K562 (cell line): Measurements from ENCODE around the gene DACT3. TPM values are rescaled to one million over a fixed set of nuclear protein-coding genes. Genes with fewer than 3 reads are reported as not detected.
A peak's percentile ranks its signal among the peaks of the same experiment; 100 is the strongest.

Experiments used
- ATAC-seq: fragments of 200-7000 bp; cut with Tn5 transposase; 3 replicates; pipeline ENCODE4 v1.9.1; 2020; ENCODE audit warnings: moderate library complexity
- BruUV-seq: library from RNA; stranded (reverse); fragments of 400-500 nt; replicated peaks from 2 replicates; lab custom pipeline; 2021; lab: Mats Ljungman, UMichigan
- CTCF ChIA-PET: fragments of 300-600 bp; formaldehyde crosslinking; extraction: SDS; loops from one replicate; lab custom pipeline; 2021; ENCODE audit warnings: low intra/inter-chr PET ratio; lab: Yijun Ruan, JAX
- POLR2A ChIA-PET: fragments of 300-600, 350-650 bp; sonication (Branson Sonifier 250); formaldehyde crosslinking; extraction: SDS; loops from one replicate; lab custom pipeline; 2021; ENCODE audit warnings: antibody characterized with exemption, inconsistent platforms; lab: Yijun Ruan, JAX
- DNase-seq, 4 experiments: peaks; one replicate each; pipeline versions ENCODE4 v3.0.0 to v3.0.0-alpha.2; 2011 to 2018; ENCODE audit warnings: low spot score in 3 of 4, mixed read lengths in 3 of 4; ENCODE audit errors: extremely low read depth in 1 of 4
- FAIRE-seq: peaks from 2 replicates; lab custom pipeline; 2011; peaks lifted over from hg19 to GRCh38; lab: Jason Lieb, UNC
- H2AFZ ChIP-seq: 2 replicates; pipeline ENCODE4 v1.6.0; 2011; ENCODE audit warnings: low read depth, low read length, control low read depth, inconsistent platforms
- H3K27ac ChIP-seq: fragments of 200-600 bp; 3 replicates; pipeline ENCODE4 v1.8.0; 2011; ENCODE audit warnings: low read depth, mild to moderate bottlenecking, control low read depth, inconsistent platforms, low read length, moderate library complexity, mixed read lengths; ENCODE audit errors: extremely low read depth
- H3K27me3 ChIP-seq, 2 experiments: fragments of 300-600 bp in 1 of 2; 2 replicates in 1 of 2; 3 replicates in 1 of 2; pipeline versions ENCODE4 v1.6.0 to v1.8.0; 2011; ENCODE audit warnings: inconsistent platforms in 2 of 2, low read length in 2 of 2, mild to moderate bottlenecking in 1 of 2, mixed read lengths in 1 of 2, moderate library complexity in 1 of 2; ENCODE audit not compliant: control insufficient read depth in 2 of 2, insufficient read depth in 2 of 2
- H3K36me3 ChIP-seq: fragments of 300-600 bp; 3 replicates; pipeline ENCODE4 v1.8.0; 2011; ENCODE audit warnings: mild to moderate bottlenecking, low read length, inconsistent platforms; ENCODE audit not compliant: control insufficient read depth, insufficient read depth
- H3K4me1 ChIP-seq, 2 experiments: fragments of 200-600 bp in 1 of 2; replicated peaks in 1 of 2; 2 replicates in 1 of 2; 3 replicates in 1 of 2; pipeline versions ENCODE4 v1.5.1 to v1.8.0; 2011; ENCODE audit warnings: inconsistent platforms in 2 of 2, low read length in 2 of 2, mild to moderate bottlenecking in 1 of 2, mixed read lengths in 1 of 2, moderate library complexity in 1 of 2; ENCODE audit not compliant: control insufficient read depth in 2 of 2, insufficient read depth in 2 of 2
- H3K4me2 ChIP-seq: 2 replicates; pipeline ENCODE4 v1.6.1; 2011; ENCODE audit warnings: low read length, control low read depth, inconsistent platforms, mixed read lengths; ENCODE audit not compliant: insufficient read depth
- H3K4me3 ChIP-seq: fragments of 200-600 bp; sonication (generic), shearing (Covaris generic); 2 replicates; pipeline ENCODE4 v1.5.1; 2016; ENCODE audit warnings: control low read depth, inconsistent platforms
- H3K79me2 ChIP-seq: fragments of 200-600 bp; 3 replicates; pipeline ENCODE4 v1.8.0; 2011; ENCODE audit warnings: low read length, inconsistent platforms; ENCODE audit not compliant: control insufficient read depth, insufficient read depth
- H3K9ac ChIP-seq, 2 experiments: 2 replicates each; pipeline versions ENCODE4 v1.6.0 to v1.6.1; 2011; ENCODE audit warnings: low read depth in 2 of 2, low read length in 2 of 2, control low read depth in 1 of 2, inconsistent platforms in 1 of 2, mild to moderate bottlenecking in 1 of 2, mixed read lengths in 1 of 2; ENCODE audit not compliant: insufficient read depth in 1 of 2
- H3K9me1 ChIP-seq: one replicate; pipeline ENCODE4 v1.6.0; 2011; ENCODE audit warnings: inconsistent platforms, mild to moderate bottlenecking, low read length, moderate library complexity; ENCODE audit not compliant: control insufficient read depth, insufficient read depth
- H3K9me3 ChIP-seq: replicated peaks from 2 replicates; pipeline ENCODE4 v1.5.1; 2011; ENCODE audit warnings: low read depth, low read length, inconsistent platforms; ENCODE audit not compliant: control insufficient read depth, insufficient read depth
- H4K20me1 ChIP-seq: replicated peaks from 2 replicates; pipeline ENCODE4 v1.6.1; 2011; ENCODE audit warnings: low read length, inconsistent platforms, mixed read lengths; ENCODE audit not compliant: control insufficient read depth, insufficient read depth
- ATF7 ChIP-seq: fragments of 450-650 bp; IDR thresholded peaks from 2 replicates; pipeline ENCODE4 v1.7.1; 2014; ENCODE audit warnings: mild to moderate bottlenecking, moderate library complexity
- CBFA2T2 ChIP-seq: fragments of 450-650 bp; conservative IDR thresholded peaks from 2 replicates; pipeline ENCODE4 v1.6.1; 2017; ENCODE audit warnings: mild to moderate bottlenecking
- CBFA2T3 ChIP-seq: fragments of 450-650 bp; IDR thresholded peaks from 2 replicates; pipeline ENCODE4 v1.6.1; 2017
- CC2D1A ChIP-seq: fragments of 450-650 bp; IDR thresholded peaks from 2 replicates; pipeline ENCODE4 v1.6.1; 2017; ENCODE audit warnings: mild to moderate bottlenecking
- CCAR2 ChIP-seq: fragments of 200-400 bp; formaldehyde crosslinking; IDR thresholded peaks from 2 replicates; pipeline ENCODE4 v1.6.1; 2017; ENCODE audit warnings: mild to moderate bottlenecking, low read depth, low read length
- CHD2 ChIP-seq: IDR thresholded peaks from 2 replicates; pipeline ENCODE4 v1.6.1; 2011; ENCODE audit warnings: low read depth, low read length
- ELF4 ChIP-seq: fragments of 450-650 bp; formaldehyde crosslinking; IDR thresholded peaks from 2 replicates; pipeline ENCODE4 v1.4.0; 2022; ENCODE audit warnings: missing genetic modification characterization
- MAZ ChIP-seq, 2 experiments: fragments of 450-650 bp in 1 of 2; sonication (generic) in 1 of 2; formaldehyde crosslinking; IDR thresholded peaks in 1 of 2; conservative IDR thresholded peaks in 1 of 2; 2 replicates each; pipeline versions ENCODE4 v1.4.0 to v1.5.0; 2020; ENCODE audit warnings: mild to moderate bottlenecking in 1 of 2, missing genetic modification reagents in 1 of 2
- PCBP2 ChIP-seq: fragments of 200-400 bp; formaldehyde crosslinking; IDR thresholded peaks from 2 replicates; pipeline ENCODE4 v1.6.1; 2018; ENCODE audit warnings: low read length, low read depth, mild to moderate bottlenecking, moderate library complexity; ENCODE audit not compliant: poor library complexity, severe bottlenecking
- RBBP5 ChIP-seq: fragments of 200-600 bp; sonication (generic); IDR thresholded peaks from 2 replicates; pipeline ENCODE4 v1.6.1; 2012; ENCODE audit warnings: borderline replicate concordance, mild to moderate bottlenecking, low read length, control low read depth, inconsistent platforms; ENCODE audit not compliant: insufficient read depth, poor library complexity, severe bottlenecking
- SAP30 ChIP-seq: fragments of 200-600 bp; sonication (generic); IDR thresholded peaks from 2 replicates; pipeline ENCODE4 v1.6.1; 2012; ENCODE audit warnings: borderline replicate concordance, low read depth, mild to moderate bottlenecking, moderate library complexity, low read length, control low read depth, inconsistent platforms; ENCODE audit not compliant: insufficient read depth, poor library complexity, severe bottlenecking
- XRCC4 ChIP-seq: IDR thresholded peaks from one replicate; pipeline ENCODE4 v1.6.1; 2011; ENCODE audit not compliant: insufficient read depth, insufficient read length; ENCODE audit errors: extremely low read depth
- ZBTB9 ChIP-seq: fragments of 450-650 bp; formaldehyde crosslinking; IDR thresholded peaks from 2 replicates; pipeline ENCODE4 v1.4.0; 2020; ENCODE audit warnings: mild to moderate bottlenecking, moderate library complexity
- ZNF175 ChIP-seq: fragments of 200-800 bp; sonication (Bioruptor generic); IDR thresholded peaks from 2 replicates; pipeline ENCODE4 v1.6.1; 2016; ENCODE audit warnings: low read depth, mild to moderate bottlenecking, missing genetic modification characterization, missing compliant biosample characterization
- ZNF239 ChIP-seq: fragments of 250-450 bp; sonication (Bioruptor Pico); IDR thresholded peaks from 2 replicates; pipeline ENCODE4 v1.4.0; 2020; ENCODE audit warnings: mild to moderate bottlenecking
- WGBS: fragments of 100-300 bp; shearing (Covaris generic); methylation state at CpG from one replicate; pipeline ENCODE4 v1.1.6; 2016; ENCODE audit warnings: low coverage, mixed read lengths; ENCODE audit not compliant: insufficient coverage; ENCODE audit errors: missing lambda C conversion rate; 5-methylcytosine and 5-hydroxymethylcytosine counted together
- in situ Hi-C: fragments of 300-500 bp; cut with MboI; formaldehyde crosslinking; loops from 4 replicates; pipeline ENCODE4 v1.15.0; 2018; ENCODE audit warnings: inconsistent platforms, mixed read lengths
- intact Hi-C: fragments of 100-400 bp; cut with micrococcal nuclease; formaldehyde crosslinking; loops from 2 replicates; pipeline ENCODE4 v1.14.2; 2022
- polyA plus RNA-seq, 8 experiments: library from polyadenylated mRNA; depleted of rRNA in 4 of 8; stranded (reverse) in 5 of 8; unstranded in 3 of 8; fragments of >200 nt; fragmentation: Nextera tagmentation in 2 of 8; fragmentation: Illumina TruSeq in 1 of 8; extraction: Ambion mirVana in 2 of 8; extraction: Trizol in 1 of 8; gene quantifications; 2 replicates each; pipeline versions ENCODE4 v1.2.1 to v1.2.3, GENCODE V29; 2011 to 2014; ENCODE audit warnings: inconsistent platforms in 1 of 8, missing spikeins in 1 of 8
- total RNA-seq, 7 experiments: library from RNA; depleted of rRNA in 6 of 7; stranded (reverse); fragments of >200 nt in 6 of 7; fragmentation: Illumina TruSeq in 2 of 7; extraction: Trizol in 2 of 7; gene quantifications; 2 replicates each; pipeline versions ENCODE4 v1.2.1 to v1.2.3, GENCODE V29; 2011 to 2021; ENCODE audit warnings: low replicate concordance in 1 of 7
- TF ChIP-seq, protein P1 (sequence below): fragments of 450-650 bp; IDR thresholded peaks from 2 replicates; pipeline ENCODE4 v1.6.1; 2016; ENCODE audit warnings: low read depth, mild to moderate bottlenecking, moderate library complexity
- TF ChIP-seq, protein P2 (sequence below), 2 experiments: IDR thresholded peaks; 2 replicates each; pipeline ENCODE4 v1.6.1; 2012; ENCODE audit warnings: improper control_type of control experiment in 2 of 2, low read depth in 2 of 2, low read length in 2 of 2, borderline replicate concordance in 1 of 2

DACT3 gene
- total and polyA plus RNA-seq, 9 of the 15 experiments (the other 6 are each of a cell fraction or from before 2014, with no cell fraction given): 0.67 to 6.5 (median 3.5) TPM

GRCh38 chr19:46616631-46617322 is 44.2 kb downstream of the DACT3 start:
- peak overlapping the region; percentile 46 for H2AFZ ChIP-seq
- CTCF ChIA-PET: interaction anchor here (0.5 to 4.3 kb wide), 3 partner anchors 45 to 137 kb away, joined by 3 to 26 read pairs (median 6); partner anchors contain the start of gene DACT3
- 32% methylated on average over 16 of the region's 17 CpGs for WGBS
- TF ChIP-seq ATF7: peak; percentile 23; the same call in 1 of the 2 replicates
- no peak for TF ChIP-seq ELF4 (CRISPR knock-in tag)
- no peak for TF ChIP-seq CHD2
- TF ChIP-seq, protein P1, sequence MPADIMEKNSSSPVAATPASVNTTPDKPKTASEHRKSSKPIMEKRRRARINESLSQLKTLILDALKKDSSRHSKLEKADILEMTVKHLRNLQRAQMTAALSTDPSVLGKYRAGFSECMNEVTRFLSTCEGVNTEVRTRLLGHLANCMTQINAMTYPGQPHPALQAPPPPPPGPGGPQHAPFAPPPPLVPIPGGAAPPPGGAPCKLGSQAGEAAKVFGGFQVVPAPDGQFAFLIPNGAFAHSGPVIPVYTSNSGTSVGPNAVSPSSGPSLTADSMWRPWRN: no peak
- no peak for TF ChIP-seq ZNF239 (CRISPR knock-in tag)
- TF ChIP-seq RBBP5: no peak
- no peak for TF ChIP-seq SAP30
- TF ChIP-seq ZBTB9: no peak
- TF ChIP-seq ZNF175 (CRISPR knock-in tag): no peak
- peak in 1 of 2 experiments; percentile 82; a peak in 2 of 4 replicates for TF ChIP-seq MAZ (CRISPR knock-in tag; conservative IDR thresholded peaks at IDR 0.05 in 1 of 2, IDR thresholded peaks at IDR 0.05 in 1 of 2)
- no peak for TF ChIP-seq PCBP2
- TF ChIP-seq XRCC4: no peak
- no peak for TF ChIP-seq CCAR2
- 0 out of 2 replicates have a peak, but pooled peaks have one; percentile 22 for TF ChIP-seq CBFA2T2
- TF ChIP-seq, protein P2, sequence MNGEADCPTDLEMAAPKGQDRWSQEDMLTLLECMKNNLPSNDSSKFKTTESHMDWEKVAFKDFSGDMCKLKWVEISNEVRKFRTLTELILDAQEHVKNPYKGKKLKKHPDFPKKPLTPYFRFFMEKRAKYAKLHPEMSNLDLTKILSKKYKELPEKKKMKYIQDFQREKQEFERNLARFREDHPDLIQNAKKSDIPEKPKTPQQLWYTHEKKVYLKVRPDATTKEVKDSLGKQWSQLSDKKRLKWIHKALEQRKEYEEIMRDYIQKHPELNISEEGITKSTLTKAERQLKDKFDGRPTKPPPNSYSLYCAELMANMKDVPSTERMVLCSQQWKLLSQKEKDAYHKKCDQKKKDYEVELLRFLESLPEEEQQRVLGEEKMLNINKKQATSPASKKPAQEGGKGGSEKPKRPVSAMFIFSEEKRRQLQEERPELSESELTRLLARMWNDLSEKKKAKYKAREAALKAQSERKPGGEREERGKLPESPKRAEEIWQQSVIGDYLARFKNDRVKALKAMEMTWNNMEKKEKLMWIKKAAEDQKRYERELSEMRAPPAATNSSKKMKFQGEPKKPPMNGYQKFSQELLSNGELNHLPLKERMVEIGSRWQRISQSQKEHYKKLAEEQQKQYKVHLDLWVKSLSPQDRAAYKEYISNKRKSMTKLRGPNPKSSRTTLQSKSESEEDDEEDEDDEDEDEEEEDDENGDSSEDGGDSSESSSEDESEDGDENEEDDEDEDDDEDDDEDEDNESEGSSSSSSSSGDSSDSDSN (IDR thresholded peaks at IDR 0.05; ENCODE audit: borderline replicate concordance in 1 of 2, low read depth in 2 of 2, low read length in 2 of 2): 0 out of 4 replicates have a peak, but pooled peaks of 1 of the 2 experiments have one; percentile 56
- TF ChIP-seq CC2D1A: no peak
- TF ChIP-seq CBFA2T3: peak; percentile 53

More at GRCh38 chr19:46616631-46617322, 44.2 kb downstream of the DACT3 start:
- in situ Hi-C loops (no loop called here), intact Hi-C loops (loop anchor here (1.0 to 5.0 kb wide), 2 partner anchors 18 to 136 kb away; no protein-coding TSS in a partner anchor)
- ATAC-seq: peak; percentile 85
- no peaks in the 10 kb centered on the region for H3K9me1 ChIP-seq
- BruUV-seq: no TSS peak
- H3K79me2 ChIP-seq: no peaks in the 10 kb centered on the region
- no peak overlapping the region for H3K27ac ChIP-seq
- peak overlapping the region in 1 of 2 experiments; percentile 84; a peak in 2 of 4 replicates for H3K9ac ChIP-seq
- H3K9me3 ChIP-seq: no peaks in the 10 kb centered on the region
- H3K4me2 ChIP-seq: peak overlapping the region; percentile 39
- peak; percentile 65 to 81 (median 73) for DNase-seq
- H3K27me3 ChIP-seq: no peaks in the 10 kb centered on the region
- peaks cover 28 to 35% of the 10 kb centered on the region in 2 experiments for H3K4me1 ChIP-seq
- no peak overlapping the region for H3K4me3 ChIP-seq
- FAIRE-seq: no peak
- no peaks in the 10 kb centered on the region for H4K20me1 ChIP-seq
- POLR2A ChIA-PET: interaction anchor here (0.9 to 1.5 kb wide), 5 partner anchors 10 to 150 kb away, joined by 3 to 4 read pairs (median 3); no protein-coding TSS in a partner anchor
- H3K36me3 ChIP-seq: no peaks in the 10 kb centered on the region
